ENCODE results near the gene STARD13.

DNA sequence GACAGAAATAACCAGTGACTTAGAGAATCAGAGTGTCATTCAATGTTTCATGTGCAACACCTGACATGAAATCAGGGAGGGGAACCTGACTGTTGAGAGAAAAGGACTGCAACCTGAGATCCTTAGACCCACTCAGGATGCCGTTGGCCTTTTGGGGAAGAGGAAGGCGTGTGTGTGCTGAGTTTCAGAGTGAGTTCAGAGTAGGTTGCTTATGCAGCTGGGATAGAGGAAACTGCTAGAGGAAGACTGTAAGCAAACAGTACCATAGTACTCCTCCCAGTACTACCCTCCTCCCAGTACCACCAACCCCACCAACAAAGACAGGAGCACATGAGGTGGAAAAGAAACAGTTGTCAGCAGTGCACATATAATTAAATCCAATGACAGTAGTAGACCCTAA lies 205.6 kb downstream of the STARD13 start:
- TF ChIP-seq, protein P1, sequence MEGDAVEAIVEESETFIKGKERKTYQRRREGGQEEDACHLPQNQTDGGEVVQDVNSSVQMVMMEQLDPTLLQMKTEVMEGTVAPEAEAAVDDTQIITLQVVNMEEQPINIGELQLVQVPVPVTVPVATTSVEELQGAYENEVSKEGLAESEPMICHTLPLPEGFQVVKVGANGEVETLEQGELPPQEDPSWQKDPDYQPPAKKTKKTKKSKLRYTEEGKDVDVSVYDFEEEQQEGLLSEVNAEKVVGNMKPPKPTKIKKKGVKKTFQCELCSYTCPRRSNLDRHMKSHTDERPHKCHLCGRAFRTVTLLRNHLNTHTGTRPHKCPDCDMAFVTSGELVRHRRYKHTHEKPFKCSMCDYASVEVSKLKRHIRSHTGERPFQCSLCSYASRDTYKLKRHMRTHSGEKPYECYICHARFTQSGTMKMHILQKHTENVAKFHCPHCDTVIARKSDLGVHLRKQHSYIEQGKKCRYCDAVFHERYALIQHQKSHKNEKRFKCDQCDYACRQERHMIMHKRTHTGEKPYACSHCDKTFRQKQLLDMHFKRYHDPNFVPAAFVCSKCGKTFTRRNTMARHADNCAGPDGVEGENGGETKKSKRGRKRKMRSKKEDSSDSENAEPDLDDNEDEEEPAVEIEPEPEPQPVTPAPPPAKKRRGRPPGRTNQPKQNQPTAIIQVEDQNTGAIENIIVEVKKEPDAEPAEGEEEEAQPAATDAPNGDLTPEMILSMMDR (conservative IDR thresholded peaks at IDR 0.05; ENCODE audit: low read length): no peak
- TF ChIP-seq EZH2phosphoT487 (IDR thresholded peaks at IDR 0.05; ENCODE audit: borderline replicate concordance, low read depth, low read length): no peak

All from OCI-LY7 (cell line).